ENCODE measurements around the gene STIM2. TPM values are rescaled to one million over a fixed set of nuclear protein-coding genes. Genes with fewer than 3 reads are reported as not detected.
A peak's percentile ranks its signal among the peaks of the same experiment; 100 is the strongest.
"Not testable (repeated sequence)": the region's sequence is repeated elsewhere in the genome, so short reads cannot be mapped to it uniquely, and the experiment has no call there.

Gene STIM2
- total RNA-seq, 1 donor from 2014 or later = 13.6 TPM

- no peak for DNase-seq (ENCODE audit: low read depth in 2 of 2)
Observed at GRCh38 chr4:26867914-26868684, 7.5 kb downstream of the STIM2 start.

DNA sequence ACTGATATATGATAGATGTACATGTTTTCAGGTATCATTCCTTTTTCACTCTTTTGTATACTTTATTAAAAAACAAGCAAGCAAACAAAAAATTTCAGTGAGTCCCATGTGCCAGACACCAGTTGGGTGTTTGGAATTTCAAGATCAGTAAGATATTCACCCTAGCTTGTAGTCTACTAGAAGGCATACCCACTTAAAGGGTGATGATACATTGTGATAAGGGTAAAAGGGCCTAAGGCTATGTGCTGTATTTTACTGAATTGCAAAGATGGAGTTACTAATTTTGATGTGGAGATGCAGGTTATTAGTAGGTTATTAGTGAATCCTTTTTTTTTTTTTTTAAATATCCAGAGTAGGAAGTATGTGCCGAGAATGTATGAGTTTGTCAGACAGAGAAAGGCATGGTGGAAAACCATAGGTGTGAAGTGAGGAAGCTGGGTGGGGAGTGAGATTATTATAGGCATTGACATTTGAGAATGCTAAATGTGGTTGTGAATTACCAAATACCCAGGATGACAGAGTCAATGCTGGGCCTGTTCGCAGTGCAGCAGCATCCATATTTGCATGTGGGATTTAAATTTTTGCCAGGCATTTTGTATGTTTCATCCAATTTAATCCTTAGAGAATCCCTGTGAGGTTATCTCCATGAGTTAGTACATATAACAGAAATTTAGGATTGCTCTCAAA, 10.1 kb downstream of the STIM2 start:
- DNase-seq (ENCODE audit: low read depth in 2 of 2) = no peak

DNA sequence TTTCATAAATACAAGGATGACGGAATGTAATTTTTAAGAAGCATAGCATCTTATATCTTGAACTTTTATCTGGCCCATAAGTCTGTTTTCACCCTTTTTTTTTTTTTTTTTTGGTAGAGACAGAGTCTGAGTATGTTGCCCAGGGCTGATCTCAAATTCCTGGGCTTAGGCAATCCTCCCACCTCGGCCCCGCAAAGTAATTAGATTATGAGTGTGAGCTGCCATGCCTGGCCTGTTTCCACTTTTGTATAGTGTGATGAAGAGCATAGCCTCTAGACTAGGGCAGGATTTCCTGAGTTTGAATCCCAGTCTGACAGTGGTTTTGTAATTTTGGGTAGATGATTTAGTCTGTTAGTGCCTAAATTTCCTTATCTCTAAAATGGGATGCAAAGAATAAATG, 11.0 kb downstream of the STIM2 start:
- DNase-seq (ENCODE audit: low read depth in 2 of 2) = no peak

GRCh38 chr4:26873391-26874026, 12.9 kb downstream of the STIM2 start:
- DNase-seq (ENCODE audit: low read depth in 2 of 2) = no peak

- DNase-seq (ENCODE audit: low read depth in 2 of 2) = no peak
Observed at GRCh38 chr4:26874110-26874509, 13.5 kb downstream of the STIM2 start.

DNA sequence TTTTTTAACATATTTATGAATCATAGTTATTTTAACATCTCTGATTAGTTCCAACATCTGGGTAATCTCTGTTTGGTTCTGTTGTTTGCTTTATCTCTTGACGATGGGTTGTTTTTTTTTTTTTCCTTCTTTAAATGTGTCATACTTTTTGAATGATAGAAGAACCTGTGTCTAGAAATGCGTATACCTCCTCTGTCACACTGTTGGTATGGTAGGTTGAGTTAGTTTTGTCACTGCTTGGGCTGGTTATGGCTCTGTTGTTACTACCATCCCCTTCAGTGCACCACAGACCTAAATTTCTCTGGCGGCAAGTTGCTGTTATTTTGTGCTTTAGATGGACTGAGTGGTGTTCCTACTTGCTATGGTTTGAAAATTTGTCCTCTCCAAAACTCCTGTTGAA, 16.8 kb downstream of the STIM2 start:
- no peak for DNase-seq (ENCODE audit: low read depth in 2 of 2)

DNA sequence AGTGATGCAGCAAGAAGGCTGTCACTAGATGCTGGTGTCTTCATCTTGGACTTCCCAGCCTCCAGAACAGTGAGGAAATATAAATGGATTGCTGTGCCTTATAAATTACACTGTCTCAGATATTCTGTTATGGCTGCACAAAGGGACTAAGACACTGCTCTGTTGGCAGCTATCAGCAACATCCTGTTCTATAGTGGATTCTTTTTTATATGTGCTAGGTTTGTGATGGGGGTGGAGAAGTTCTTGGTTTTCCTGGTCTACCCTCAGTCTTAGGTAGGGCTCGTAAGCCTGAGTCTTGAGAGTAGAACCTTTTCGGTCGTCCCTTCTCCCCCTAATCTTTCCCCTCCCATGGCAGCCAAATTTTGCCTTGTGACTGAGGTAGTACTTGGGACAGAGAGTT, 17.3 kb downstream of the STIM2 start:
- no peak for DNase-seq (ENCODE audit: low read depth in 2 of 2)

GRCh38 chr4:26878794-26879391, 18.3 kb downstream of the STIM2 start:
- DNase-seq (ENCODE audit: low read depth in 2 of 2) = no peak

GRCh38 chr4:26879805-26880204, 19.2 kb downstream of the STIM2 start:
- DNase-seq (ENCODE audit: low read depth in 2 of 2) = no peak

GRCh38 chr4:26884026-26884425, 23.4 kb downstream of the STIM2 start:
- DNase-seq (ENCODE audit: low read depth in 2 of 2) = no peak

- DNase-seq (ENCODE audit: low read depth in 2 of 2) = no peak
Observed at GRCh38 chr4:26884486-26884988, 23.9 kb downstream of the STIM2 start.

GRCh38 chr4:26885912-26886274, 25.3 kb downstream of the STIM2 start:
- DNase-seq (ENCODE audit: low read depth in 2 of 2) = no peak

GRCh38 chr4:26887143-26887542, 26.5 kb downstream of the STIM2 start:
- DNase-seq (ENCODE audit: low read depth in 2 of 2) = no peak

DNA sequence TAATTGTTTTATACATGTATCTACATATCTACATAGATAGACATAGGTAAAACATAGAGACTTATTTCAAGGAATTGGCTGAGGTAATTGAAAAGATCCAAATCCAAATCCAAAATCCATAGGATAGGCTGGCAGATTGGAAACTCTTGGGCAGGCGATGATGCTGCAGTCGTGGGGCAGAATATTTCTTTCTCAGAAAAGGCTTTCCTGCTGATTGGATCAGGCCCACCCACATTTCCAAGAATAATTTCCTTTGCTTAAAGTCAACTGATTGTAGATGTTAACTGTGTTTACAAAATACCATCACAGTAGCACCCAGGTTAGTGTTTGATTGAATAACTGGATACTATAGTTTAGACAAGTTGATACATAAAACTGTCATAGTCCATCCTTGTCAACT, 27.2 kb downstream of the STIM2 start:
- no peak for DNase-seq (ENCODE audit: low read depth in 2 of 2)

- no peak for DNase-seq (ENCODE audit: low read depth in 2 of 2)
Observed at GRCh38 chr4:26889356-26889755, 28.7 kb downstream of the STIM2 start.

- DNase-seq (ENCODE audit: low read depth in 2 of 2) = no peak
Observed at GRCh38 chr4:26891054-26891453, 30.4 kb downstream of the STIM2 start.

GRCh38 chr4:26891867-26892266, 31.2 kb downstream of the STIM2 start:
- DNase-seq (ENCODE audit: low read depth in 2 of 2) = no peak

DNA sequence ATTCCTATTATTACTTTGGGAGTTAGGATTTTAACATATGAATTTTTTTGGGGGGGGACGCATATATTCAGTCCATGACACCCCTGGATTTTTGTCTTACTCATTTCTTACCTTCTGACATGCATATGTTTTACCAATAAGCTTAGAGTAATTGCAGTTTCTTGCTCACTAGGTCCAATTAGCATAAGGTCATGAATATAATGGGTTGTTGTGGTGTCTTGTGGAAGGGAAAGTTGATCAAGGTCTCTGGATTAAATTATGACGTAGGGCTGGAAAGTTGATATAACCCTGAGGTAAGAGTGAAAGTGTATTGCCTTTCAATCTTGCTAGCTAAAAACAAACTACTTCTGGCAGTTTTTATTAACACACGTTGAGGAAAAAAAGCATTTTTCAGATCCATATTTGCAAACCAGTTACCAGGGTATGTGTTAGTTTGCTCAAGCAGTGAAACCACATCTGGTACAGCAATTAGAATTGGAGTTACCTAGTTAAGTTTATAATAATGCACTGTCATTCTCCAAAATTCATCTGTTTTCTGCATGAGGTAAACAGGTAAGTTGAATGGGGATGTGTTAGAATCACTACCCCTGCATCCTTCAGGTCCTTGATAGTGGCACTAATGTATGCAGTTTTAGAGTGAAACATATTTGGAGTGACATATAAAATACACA, 32.0 kb downstream of the STIM2 start:
- no peak for DNase-seq (ENCODE audit: low read depth in 2 of 2)

GRCh38 chr4:26893491-26893890, 32.9 kb downstream of the STIM2 start:
- DNase-seq (ENCODE audit: low read depth in 2 of 2) = no peak

- DNase-seq (ENCODE audit: low read depth in 2 of 2) = not testable (repeated sequence)
Observed at GRCh38 chr4:26894881-26895280, 34.2 kb downstream of the STIM2 start.

GRCh38 chr4:26896636-26897035, 36.0 kb downstream of the STIM2 start:
- no peak for DNase-seq (ENCODE audit: low read depth in 2 of 2)

DNA sequence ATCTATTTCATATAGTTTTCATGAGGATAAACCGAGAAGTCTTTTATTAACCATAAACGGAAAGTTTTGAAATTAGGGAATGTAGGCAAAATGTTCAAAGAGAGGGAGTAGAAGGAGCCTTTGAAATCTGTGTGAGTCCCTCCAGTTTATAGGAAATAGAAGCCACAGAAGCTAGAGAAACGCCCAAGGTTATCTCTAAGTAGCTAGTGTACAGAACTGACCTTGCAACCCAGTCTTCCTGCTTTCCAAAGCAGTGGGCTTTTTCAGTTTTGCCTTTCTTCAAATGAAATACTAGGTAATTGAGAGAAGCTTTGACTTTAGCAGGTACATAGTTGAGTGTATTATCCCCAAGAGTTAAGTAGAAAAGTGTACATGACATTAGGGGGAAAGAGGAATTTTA, 39.4 kb downstream of the STIM2 start:
- DNase-seq (ENCODE audit: low read depth in 2 of 2) = peak in 1 of 2 donors; percentile 42
